Osteoblast (primary cell): ENCODE results near the gene ZNF385A. TPM values are rescaled to one million over a fixed set of nuclear protein-coding genes. Genes with fewer than 3 reads are reported as not detected.
A peak's percentile ranks its signal among the peaks of the same experiment; 100 is the strongest.

Source experiments
- DNase-seq: peaks from one replicate; pipeline ENCODE4 v3.0.0; 2011; ENCODE audit warnings: low spot score, mixed read lengths; ENCODE audit not compliant: insufficient read length; ENCODE audit errors: missing footprints
- H2AFZ ChIP-seq: 2 replicates; pipeline ENCODE4 v1.6.0; 2011; ENCODE audit warnings: mild to moderate bottlenecking, low read length
- H3K27ac ChIP-seq: 2 replicates; pipeline ENCODE4 v1.5.1; 2011; ENCODE audit warnings: mild to moderate bottlenecking, low read depth, low read length, moderate library complexity
- H3K27me3 ChIP-seq: 2 replicates; pipeline ENCODE4 v1.6.0; 2012; ENCODE audit warnings: mild to moderate bottlenecking, control low read depth, inconsistent platforms, low read length, moderate library complexity; ENCODE audit not compliant: insufficient read depth
- H3K36me3 ChIP-seq: 2 replicates; pipeline ENCODE4 v1.5.1; 2011; ENCODE audit warnings: mild to moderate bottlenecking, low read length, control low read depth, moderate library complexity; ENCODE audit not compliant: insufficient read depth
- H3K4me1 ChIP-seq: 2 replicates; pipeline ENCODE4 v1.5.1; 2011; ENCODE audit warnings: mild to moderate bottlenecking, low read length, control low read depth, moderate library complexity; ENCODE audit not compliant: insufficient read depth
- H3K4me2 ChIP-seq: 2 replicates; pipeline ENCODE4 v1.6.0; 2011; ENCODE audit warnings: mild to moderate bottlenecking, low read length; ENCODE audit not compliant: insufficient read depth
- H3K4me3 ChIP-seq: fragments of 200-600 bp; sonication (generic); 3 replicates; pipeline ENCODE4 v1.5.1; 2012; ENCODE audit warnings: mild to moderate bottlenecking, low read length, inconsistent platforms; ENCODE audit not compliant: insufficient read depth
- H3K79me2 ChIP-seq: 2 replicates; pipeline ENCODE4 v1.6.0; 2012; ENCODE audit warnings: mild to moderate bottlenecking, low read length, control low read depth, inconsistent platforms; ENCODE audit not compliant: insufficient read depth
- H3K9me3 ChIP-seq: 2 replicates; pipeline ENCODE4 v1.5.1; 2011; ENCODE audit warnings: low read depth, low read length, control low read depth
- H4K20me1 ChIP-seq: 2 replicates; pipeline ENCODE4 v1.6.0; 2012; ENCODE audit warnings: mild to moderate bottlenecking, low read length, control low read depth; ENCODE audit not compliant: insufficient read depth
- CTCF ChIP-seq: IDR thresholded peaks from 2 replicates; pipeline ENCODE4 v1.5.1; 2011; ENCODE audit warnings: mild to moderate bottlenecking, low read depth, low read length, moderate library complexity; ENCODE audit errors: extremely low read depth
- total RNA-seq: library from RNA; depleted of rRNA; stranded (reverse); fragments of >200 nt; gene quantifications from 2 replicates; pipeline ENCODE4 v1.2.3, GENCODE V29; 2012

ZNF385A gene
- total RNA-seq, 1 donor = 0.72 TPM

DNA sequence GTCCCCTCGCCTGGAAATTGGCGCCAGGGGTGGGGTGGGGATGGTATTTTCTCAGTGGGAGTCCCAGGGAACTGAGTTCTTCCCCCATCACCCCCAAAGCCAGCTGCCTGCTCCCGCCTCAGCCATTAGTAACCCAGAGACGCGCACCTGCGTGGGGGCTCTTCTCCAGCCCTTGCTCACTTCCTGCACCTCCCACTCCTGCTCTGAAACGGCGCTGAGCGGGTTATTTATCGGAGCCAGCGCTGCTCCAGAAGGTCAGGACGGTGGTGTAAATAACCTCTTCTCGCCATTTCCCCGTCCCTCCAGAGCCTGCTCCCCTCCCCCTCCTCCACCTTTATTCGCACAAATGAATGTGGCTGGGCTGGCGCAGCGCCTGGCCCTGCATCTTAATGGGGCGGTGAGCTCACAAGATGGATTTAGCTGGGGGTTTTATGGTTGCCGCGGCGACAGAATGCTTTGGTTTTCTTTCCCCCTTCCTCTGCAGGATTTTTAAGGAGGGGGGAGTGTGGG lies 32.5 kb downstream of the ZNF385A start:
- Histone ChIP-seq H4K20me1 (peaks cover under 1% of the 10 kb centered on the region), H3K27ac (peak overlapping the region; percentile 87), H3K36me3 (peaks cover 44% of the 10 kb centered on the region), H3K4me1 (peaks cover 18% of the 10 kb centered on the region), H2AFZ (no peak overlapping the region), H3K4me3 (no peak overlapping the region), H3K4me2 (peak overlapping the region; percentile 50), H3K9me3 (no peaks in the 10 kb centered on the region), H3K27me3 (no peaks in the 10 kb centered on the region), H3K79me2 (no peaks in the 10 kb centered on the region)
- no peak for TF ChIP-seq CTCF
- DNase-seq = peak; percentile 44

DNA sequence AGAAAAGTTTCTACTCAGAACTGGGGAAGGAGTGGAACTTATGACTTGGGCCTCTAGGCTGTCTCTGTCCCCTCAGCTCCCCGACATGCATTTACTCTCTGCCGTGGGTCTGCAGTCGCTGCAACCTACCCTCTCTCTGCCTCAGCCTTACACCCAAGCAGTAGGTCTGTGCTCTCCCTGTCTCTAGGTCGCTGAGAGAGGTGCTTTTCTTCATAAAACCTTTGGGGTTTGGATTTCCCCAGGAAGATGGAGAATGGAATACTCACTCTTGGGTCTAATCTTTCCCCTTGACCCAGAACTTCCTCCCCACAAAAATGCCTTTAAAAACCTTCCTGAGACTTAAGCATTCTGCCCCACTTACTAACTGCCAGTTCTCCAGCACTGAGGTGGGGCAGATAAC lies 33.2 kb downstream of the ZNF385A start:
- H3K27ac ChIP-seq = no peak overlapping the region
- H3K4me1 ChIP-seq = peaks cover 18% of the 10 kb centered on the region
- H3K4me2 ChIP-seq = no peak overlapping the region
- H3K9me3 ChIP-seq = no peaks in the 10 kb centered on the region
- H3K27me3 ChIP-seq = no peaks in the 10 kb centered on the region
- H3K36me3 ChIP-seq = peaks cover 49% of the 10 kb centered on the region
- no peak overlapping the region for H2AFZ ChIP-seq
- H3K4me3 ChIP-seq = no peak overlapping the region
- TF ChIP-seq CTCF = no peak
- H4K20me1 ChIP-seq = peaks cover 4% of the 10 kb centered on the region
- no peaks in the 10 kb centered on the region for H3K79me2 ChIP-seq
- DNase-seq = no peak

DNA sequence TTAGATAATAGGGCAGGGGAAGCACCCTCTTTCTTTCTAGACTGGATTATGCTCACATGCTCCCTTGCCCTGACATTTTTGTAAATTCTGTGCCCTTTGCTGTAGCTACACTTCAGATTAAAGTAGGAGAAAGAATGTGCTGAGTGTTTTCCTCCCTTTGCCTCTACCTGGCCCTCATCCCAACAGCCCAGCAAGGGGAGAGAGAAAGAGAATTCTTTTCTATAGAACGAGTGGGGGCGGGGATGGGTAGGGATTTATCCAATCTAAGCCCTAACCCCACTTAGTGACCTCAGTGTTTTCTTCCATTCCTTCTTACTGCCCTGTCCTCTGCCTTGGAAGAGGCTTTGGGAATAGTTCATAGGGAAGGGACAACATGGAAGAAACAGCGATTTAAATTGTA lies 33.8 kb downstream of the ZNF385A start:
- Histone ChIP-seq H3K4me3 (no peak overlapping the region), H3K27ac (no peak overlapping the region), H3K27me3 (no peaks in the 10 kb centered on the region), H3K36me3 (peaks cover 49% of the 10 kb centered on the region), H4K20me1 (peaks cover 4% of the 10 kb centered on the region), H3K9me3 (no peaks in the 10 kb centered on the region), H3K79me2 (no peaks in the 10 kb centered on the region), H3K4me2 (no peak overlapping the region), H3K4me1 (peaks cover 18% of the 10 kb centered on the region), H2AFZ (no peak overlapping the region)
- TF ChIP-seq CTCF = no peak
- DNase-seq = no peak

DNA sequence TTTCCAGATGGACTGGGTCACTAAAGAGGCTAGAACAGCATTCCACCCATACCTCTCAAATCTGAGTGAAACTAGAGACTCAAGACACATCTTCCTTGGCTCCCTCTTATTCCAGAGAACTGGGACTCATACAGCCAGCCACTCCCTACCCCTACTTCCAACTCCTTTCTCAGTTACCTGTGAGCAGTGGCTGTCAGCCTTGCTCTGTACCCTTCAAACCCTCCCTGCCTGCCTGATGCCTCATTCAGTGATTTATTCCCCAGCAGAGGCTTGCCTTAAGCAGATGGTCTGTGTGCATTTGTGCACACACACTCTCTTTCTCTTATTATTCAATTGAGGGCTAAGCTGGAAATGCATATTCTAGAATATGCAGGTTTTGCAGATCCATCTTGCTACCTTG lies 34.9 kb downstream of the ZNF385A start:
- H3K4me2 ChIP-seq = no peak overlapping the region
- H4K20me1 ChIP-seq = peaks cover 4% of the 10 kb centered on the region
- TF ChIP-seq CTCF = no peak
- peaks cover 18% of the 10 kb centered on the region for H3K4me1 ChIP-seq
- no peak for DNase-seq
- no peak overlapping the region for H3K4me3 ChIP-seq
- no peaks in the 10 kb centered on the region for H3K9me3 ChIP-seq
- H3K79me2 ChIP-seq = no peaks in the 10 kb centered on the region
- peaks cover 59% of the 10 kb centered on the region for H3K36me3 ChIP-seq
- no peak overlapping the region for H3K27ac ChIP-seq
- H3K27me3 ChIP-seq = no peaks in the 10 kb centered on the region
- H2AFZ ChIP-seq = no peak overlapping the region
